Coronary artery (tissue), 2 donors: Measurements from ENCODE around the gene PNPLA2.

Experiments used
- DNase-seq: peaks from one replicate; pipeline ENCODE4 v3.0.0-alpha.2; 2017; ENCODE audit warnings: low spot score
- H3K27ac ChIP-seq, 2 donors: fragments of 200-600 bp; sonication (generic); one replicate each; pipeline ENCODE4 v1.5.1; 2016 to 2019
- H3K4me3 ChIP-seq: fragments of 200-600 bp; sonication (generic); 2 replicates; pipeline ENCODE4 v1.5.1; 2016; ENCODE audit warnings: mild to moderate bottlenecking, moderate library complexity
- CTCF ChIP-seq: fragments of 200-600 bp; sonication (generic); IDR thresholded peaks from one replicate; pipeline ENCODE4 v1.5.1; 2019; ENCODE audit warnings: antibody characterized with exemption

The PNPLA2 gene

GRCh38 chr11:870127-870413 is 51.4 kb downstream of the PNPLA2 start:
- DNase-seq = no peak
- H3K4me3 ChIP-seq = no peak overlapping the region
- no peak overlapping the region for H3K27ac ChIP-seq
- TF ChIP-seq CTCF = no peak

GRCh38 chr11:870418-870817 is 51.7 kb downstream of the PNPLA2 start:
- no peak for DNase-seq
- no peak overlapping the region for H3K4me3 ChIP-seq

DNA sequence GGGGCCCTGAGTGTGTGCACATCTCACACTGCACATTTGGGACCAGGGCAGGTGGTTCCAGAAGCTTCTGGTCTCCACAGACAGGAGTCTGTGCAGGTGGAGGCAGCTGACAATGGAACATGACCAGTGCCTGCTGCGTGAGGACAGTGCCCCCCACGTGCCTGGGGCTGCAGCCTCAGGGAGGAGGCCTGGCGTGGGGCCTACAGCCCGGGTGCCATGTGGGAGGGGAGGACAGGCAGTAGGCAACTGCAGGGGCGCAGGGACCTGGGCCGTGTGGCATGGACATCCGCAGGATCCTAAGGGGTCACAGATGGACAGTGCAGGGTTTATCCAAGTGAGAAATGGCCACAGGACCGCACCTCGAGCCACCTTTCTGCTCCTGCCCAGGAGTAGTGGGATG is 52.8 kb downstream of the PNPLA2 start:
- DNase-seq = no peak
- TF ChIP-seq CTCF = no peak
- H3K27ac ChIP-seq = no peak overlapping the region
- H3K4me3 ChIP-seq = no peak overlapping the region

More at GRCh38 chr11:870418-870817, 51.7 kb downstream of the PNPLA2 start:
- TF ChIP-seq CTCF = no peak
- no peak overlapping the region for H3K27ac ChIP-seq

DNA sequence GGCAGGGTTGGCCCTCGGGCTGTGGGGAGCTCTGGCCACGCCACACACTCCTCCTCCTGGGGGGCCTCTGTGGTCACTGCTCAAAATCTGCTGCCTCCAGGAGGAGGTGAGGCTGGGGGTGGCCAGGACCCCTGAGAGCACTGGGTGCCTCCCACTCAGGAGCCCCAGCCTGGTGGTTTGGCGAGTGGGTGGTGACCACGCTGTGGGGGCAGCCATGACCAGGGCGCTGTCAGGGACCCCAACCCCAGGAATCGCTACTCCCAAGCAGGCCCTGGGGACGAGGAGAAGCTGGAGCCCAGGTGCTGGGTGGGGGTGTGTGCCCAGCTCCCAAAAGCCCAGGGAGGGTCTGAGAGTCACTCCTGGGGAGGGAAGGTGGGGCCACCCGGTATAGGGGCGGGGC is 54.1 kb downstream of the PNPLA2 start:
- no peak for TF ChIP-seq CTCF
- DNase-seq = no peak
- H3K4me3 ChIP-seq = no peak overlapping the region
- H3K27ac ChIP-seq = no peak overlapping the region

GRCh38 chr11:873706-874105 is 55.0 kb downstream of the PNPLA2 start:
- no peak for DNase-seq
- TF ChIP-seq CTCF = no peak
- H3K27ac ChIP-seq = no peak overlapping the region

More at GRCh38 chr11:873706-874105, 55.0 kb downstream of the PNPLA2 start:
- H3K4me3 ChIP-seq = no peak overlapping the region
